Breast epithelium (tissue), 4 donors: ENCODE data around the gene ADAM8. TPM values are rescaled to one million over a fixed set of nuclear protein-coding genes. Genes with fewer than 3 reads are reported as not detected.

Experiments
- DNase-seq, 2 donors: peaks; one replicate each; pipeline ENCODE4 v3.0.0-alpha.2; 2019; ENCODE audit warnings: low spot score in 2 of 2
- H3K27ac ChIP-seq, 2 donors: fragments of 200-600 bp; sonication (generic) in 1 of 2; one replicate each; pipeline ENCODE4 v1.5.1; 2016 to 2019; ENCODE audit warnings: mild to moderate bottlenecking in 1 of 2
- H3K27me3 ChIP-seq, 2 donors: fragments of 200-600 bp; sonication (generic) in 1 of 2; one replicate each; pipeline versions ENCODE4 v1.5.1 to v1.6.0; 2017 to 2019; ENCODE audit warnings: control low read depth in 1 of 2, mild to moderate bottlenecking in 1 of 2
- H3K36me3 ChIP-seq: fragments of 200-600 bp; one replicate; pipeline ENCODE4 v1.5.1; 2019
- H3K4me1 ChIP-seq, 2 donors: fragments of 200-600 bp; sonication (generic); one replicate each; pipeline ENCODE4 v1.5.1; 2016 to 2019; ENCODE audit warnings: control low read depth in 1 of 2
- H3K4me3 ChIP-seq, 3 donors: fragments of 200-600 bp; sonication (generic); 1 replicate in 2 of 3; 2 replicates in 1 of 3; pipeline ENCODE4 v1.5.1; 2016 to 2019; ENCODE audit warnings: mild to moderate bottlenecking in 3 of 3, moderate library complexity in 2 of 3
- H3K9me3 ChIP-seq, 2 donors: fragments of 200-600 bp; sonication (generic) in 1 of 2; one replicate each; pipeline ENCODE4 v1.5.1; 2016 to 2019; ENCODE audit warnings: control low read depth in 1 of 2
- CTCF ChIP-seq, 3 donors: fragments of 450-650 bp; IDR thresholded peaks; one replicate each; pipeline ENCODE4 v1.5.1; 2016 to 2017; ENCODE audit warnings: antibody characterized with exemption in 3 of 3, mild to moderate bottlenecking in 3 of 3, moderate library complexity in 3 of 3
- POLR2A ChIP-seq: fragments of 450-650 bp; IDR thresholded peaks from one replicate; pipeline ENCODE4 v1.6.1; 2016; ENCODE audit warnings: antibody characterized with exemption, mild to moderate bottlenecking, moderate library complexity
- POLR2AphosphoS5 ChIP-seq, 3 donors: sonication (generic); formaldehyde crosslinking; IDR thresholded peaks; one replicate each; pipeline ENCODE4 v1.6.1; 2017; ENCODE audit warnings: antibody characterized with exemption in 3 of 3
- intact Hi-C: fragments of 100-400 bp; cut with DNase I; formaldehyde crosslinking; loops from one replicate; pipeline ENCODE4 v1.15.1; 2023; ENCODE audit warnings: low total_unique reads
- total RNA-seq, 3 donors: library from RNA; depleted of rRNA; stranded (reverse); fragments of >200 nt; gene quantifications; one replicate each; pipeline ENCODE4 v1.1.0, GENCODE V29; 2016

The ADAM8 gene
- total RNA-seq, 3 donors from 2014 or later: 4.6 to 6.6 (median 5.0) TPM

- H3K9me3 ChIP-seq: no peaks in the 10 kb centered on the region
- DNase-seq: no peak
- H3K4me3 ChIP-seq: no peak overlapping the region
- intact Hi-C loops: no loop called here
- H3K27me3 ChIP-seq: peaks cover 9 to 92% of the 10 kb centered on the region in 2 donors
- no peaks in the 10 kb centered on the region for H3K36me3 ChIP-seq
- no peak overlapping the region for H3K27ac ChIP-seq
- TF ChIP-seq CTCF (IDR thresholded peaks at IDR 0.05) (no peak), POLR2AphosphoS5 (IDR thresholded peaks at IDR 0.05) (no peak), POLR2A (no peak)
- no peaks in the 10 kb centered on the region for H3K4me1 ChIP-seq
Observed at GRCh38 chr10:133242611-133243356, 33.9 kb downstream of the ADAM8 start.

- intact Hi-C loops: no loop called here
- TF ChIP-seq CTCF (IDR thresholded peaks at IDR 0.05) (no peak), POLR2A (no peak), POLR2AphosphoS5 (IDR thresholded peaks at IDR 0.05) (no peak)
- Histone ChIP-seq H3K4me3 (peak overlapping the region in 2 of 3 donors; percentile 16 to 22), H3K9me3 (no peaks in the 10 kb centered on the region), H3K27me3 (peaks cover 18 to 94% of the 10 kb centered on the region in 2 donors), H3K4me1 (peaks cover 0 to 4% of the 10 kb centered on the region in 2 donors), H3K27ac (no peak overlapping the region), H3K36me3 (no peaks in the 10 kb centered on the region)
- DNase-seq: no peak
Observed at GRCh38 chr10:133241501-133242205, 35.0 kb downstream of the ADAM8 start.

- Histone ChIP-seq H3K27ac (no peak overlapping the region), H3K4me1 (peaks cover 0 to 4% of the 10 kb centered on the region in 2 donors), H3K27me3 (peaks cover 18 to 97% of the 10 kb centered on the region in 2 donors), H3K9me3 (no peaks in the 10 kb centered on the region), H3K36me3 (no peaks in the 10 kb centered on the region), H3K4me3 (no peak overlapping the region)
- intact Hi-C loops: no loop called here
- TF ChIP-seq POLR2AphosphoS5 (IDR thresholded peaks at IDR 0.05) (no peak), CTCF (IDR thresholded peaks at IDR 0.05) (no peak), POLR2A (no peak)
- no peak for DNase-seq
Observed at GRCh38 chr10:133239990-133240389, 36.7 kb downstream of the ADAM8 start.

GRCh38 chr10:133238466-133238804 is 38.2 kb downstream of the ADAM8 start:
- TF ChIP-seq POLR2A (no peak), POLR2AphosphoS5 (IDR thresholded peaks at IDR 0.05) (no peak), CTCF (IDR thresholded peaks at IDR 0.05) (no peak)
- no peak overlapping the region for H3K27ac ChIP-seq
- intact Hi-C loops: no loop called here
- no peak overlapping the region for H3K4me3 ChIP-seq
- no peaks in the 10 kb centered on the region for H3K9me3 ChIP-seq
- DNase-seq: no peak
- no peaks in the 10 kb centered on the region for H3K36me3 ChIP-seq
- peaks cover 18 to 95% of the 10 kb centered on the region in 2 donors for H3K27me3 ChIP-seq
- peaks cover 0 to 4% of the 10 kb centered on the region in 2 donors for H3K4me1 ChIP-seq
